ENCODE measurements around the gene CD300LF. TPM values are rescaled to one million over a fixed set of nuclear protein-coding genes. Genes with fewer than 3 reads are reported as not detected.

CD300LF gene
- total RNA-seq, 1 experiment from 2014 or later, result not detected

- Histone ChIP-seq H2AFZ (ENCODE audit: low read depth, low read length, poor library complexity, severe bottlenecking) (no peak overlapping the region), H3K4me3 (replicated peaks in 1 of 2; ENCODE audit: low read depth in 1 of 2, low read length in 2 of 2) (no peak overlapping the region), H3K9ac (ENCODE audit: low read length) (no peak overlapping the region), H3K79me2 (ENCODE audit: insufficient read depth, low read length) (no peaks in the 10 kb centered on the region), H3K4me2 (ENCODE audit: low read length) (no peak overlapping the region), H3K9me2 (ENCODE audit: insufficient read depth) (no peaks in the 10 kb centered on the region), H3K36me3 (ENCODE audit: control insufficient read depth in 1 of 2, insufficient read depth in 2 of 2, low read length in 2 of 2) (no peaks in the 10 kb centered on the region), H4K20me1 (ENCODE audit: insufficient read depth) (no peaks in the 10 kb centered on the region), H3K27ac (ENCODE audit: low read depth, low read length) (no peak overlapping the region), H3K27me3 (ENCODE audit: insufficient read depth, low read length) (peaks cover 13% of the 10 kb centered on the region; the same call in 1 of the 2 replicates), H3K9me3 (ENCODE audit: control insufficient read depth in 1 of 2, insufficient read depth in 1 of 2, low read depth in 1 of 2, low read length in 2 of 2) (no peaks in the 10 kb centered on the region), H3K4me1 (ENCODE audit: control insufficient read depth in 1 of 2, insufficient read depth in 2 of 2, low read length in 2 of 2) (no peaks in the 10 kb centered on the region)
- TF ChIP-seq EZH2 (IDR thresholded peaks at IDR 0.05) (no peak), POLR2A (IDR thresholded peaks at IDR 0.05; ENCODE audit: borderline replicate concordance, extremely low read depth, insufficient read depth, insufficient read length) (no peak), ZFX (IDR thresholded peaks at IDR 0.05) (no peak), SIN3A (IDR thresholded peaks at IDR 0.05; ENCODE audit: low read depth) (no peak), SP1 (IDR thresholded peaks at IDR 0.05; ENCODE audit: low read depth) (no peak), SRF (IDR thresholded peaks at IDR 0.05; ENCODE audit: low read depth) (no peak), YY1 (IDR thresholded peaks at IDR 0.05; ENCODE audit: extremely low read depth, insufficient replicate concordance, low read depth, low read length) (no peak), CBX3 (IDR thresholded peaks at IDR 0.05; ENCODE audit: low read depth) (no peak)
- TF ChIP-seq, protein P1, sequence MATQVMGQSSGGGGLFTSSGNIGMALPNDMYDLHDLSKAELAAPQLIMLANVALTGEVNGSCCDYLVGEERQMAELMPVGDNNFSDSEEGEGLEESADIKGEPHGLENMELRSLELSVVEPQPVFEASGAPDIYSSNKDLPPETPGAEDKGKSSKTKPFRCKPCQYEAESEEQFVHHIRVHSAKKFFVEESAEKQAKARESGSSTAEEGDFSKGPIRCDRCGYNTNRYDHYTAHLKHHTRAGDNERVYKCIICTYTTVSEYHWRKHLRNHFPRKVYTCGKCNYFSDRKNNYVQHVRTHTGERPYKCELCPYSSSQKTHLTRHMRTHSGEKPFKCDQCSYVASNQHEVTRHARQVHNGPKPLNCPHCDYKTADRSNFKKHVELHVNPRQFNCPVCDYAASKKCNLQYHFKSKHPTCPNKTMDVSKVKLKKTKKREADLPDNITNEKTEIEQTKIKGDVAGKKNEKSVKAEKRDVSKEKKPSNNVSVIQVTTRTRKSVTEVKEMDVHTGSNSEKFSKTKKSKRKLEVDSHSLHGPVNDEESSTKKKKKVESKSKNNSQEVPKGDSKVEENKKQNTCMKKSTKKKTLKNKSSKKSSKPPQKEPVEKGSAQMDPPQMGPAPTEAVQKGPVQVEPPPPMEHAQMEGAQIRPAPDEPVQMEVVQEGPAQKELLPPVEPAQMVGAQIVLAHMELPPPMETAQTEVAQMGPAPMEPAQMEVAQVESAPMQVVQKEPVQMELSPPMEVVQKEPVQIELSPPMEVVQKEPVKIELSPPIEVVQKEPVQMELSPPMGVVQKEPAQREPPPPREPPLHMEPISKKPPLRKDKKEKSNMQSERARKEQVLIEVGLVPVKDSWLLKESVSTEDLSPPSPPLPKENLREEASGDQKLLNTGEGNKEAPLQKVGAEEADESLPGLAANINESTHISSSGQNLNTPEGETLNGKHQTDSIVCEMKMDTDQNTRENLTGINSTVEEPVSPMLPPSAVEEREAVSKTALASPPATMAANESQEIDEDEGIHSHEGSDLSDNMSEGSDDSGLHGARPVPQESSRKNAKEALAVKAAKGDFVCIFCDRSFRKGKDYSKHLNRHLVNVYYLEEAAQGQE (IDR thresholded peaks at IDR 0.05; ENCODE audit: low read depth), result no peak
- no peak for ATAC-seq
- no TSS peak for BruUV-seq (replicated peaks)
- ChIA-PET POLR2A (no interaction called here), CTCF (no interaction called here), RAD21 (ENCODE audit: low non-redundant PET in 1 of 2, low total read pairs in 2 of 2, uncharacterized antibody in 2 of 2, unreplicated experiment in 2 of 2) (no interaction called here)
- intact Hi-C loops (cut with micrococcal nuclease), result no loop called here
- no peak for DNase-seq (ENCODE audit: low read depth, low spot score)
Observed at GRCh38 chr17:74697515-74697914, 15.2 kb downstream of the CD300LF start.
